Measurements from ENCODE around the gene FHOD3.
"Not testable (repeated sequence)": the region's sequence is repeated elsewhere in the genome, so short reads cannot be mapped to it uniquely, and the experiment has no call there.

The FHOD3 gene

DNA sequence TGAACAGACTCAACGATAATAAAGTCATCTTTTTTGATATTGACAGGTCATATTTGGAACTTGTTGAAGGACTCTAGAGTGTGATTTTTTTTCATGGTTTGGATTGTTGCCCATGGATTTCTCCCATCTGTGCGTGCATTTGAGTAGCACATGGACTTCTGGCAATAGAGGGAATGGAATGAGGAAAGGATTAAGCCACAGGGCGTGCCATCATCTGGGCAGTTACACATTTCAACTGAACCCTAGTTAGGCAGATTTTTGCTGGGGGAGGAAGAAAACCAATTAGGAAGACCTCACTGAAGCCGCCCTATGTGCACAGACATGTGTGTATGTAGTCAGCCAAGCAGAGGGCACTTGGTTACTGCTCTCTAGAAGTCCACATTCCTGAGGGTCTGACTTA lies 458.7 kb downstream of the FHOD3 start:
- peak; percentile 63 for DNase-seq (ENCODE audit: low read depth)

DNA sequence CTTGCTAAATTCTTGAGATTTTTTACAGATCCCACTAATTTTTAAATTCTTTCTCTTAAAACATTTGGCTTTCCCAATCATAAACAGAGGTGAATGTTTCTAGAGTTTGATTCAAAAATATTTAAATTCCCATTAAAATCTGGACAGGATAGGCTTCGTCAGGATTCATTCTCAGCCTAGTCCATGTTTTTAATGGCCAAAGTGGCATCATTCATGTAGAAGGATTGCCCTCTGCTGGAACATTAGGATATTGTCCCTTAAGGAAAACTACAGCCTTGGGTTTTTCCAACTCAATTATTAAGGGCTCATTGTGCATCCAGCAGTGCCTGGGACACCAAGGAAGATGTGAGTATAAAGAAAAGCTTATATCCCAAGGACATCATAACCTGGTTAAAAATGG lies 459.6 kb downstream of the FHOD3 start:
- peak; percentile 70 for DNase-seq (ENCODE audit: low read depth)

DNA sequence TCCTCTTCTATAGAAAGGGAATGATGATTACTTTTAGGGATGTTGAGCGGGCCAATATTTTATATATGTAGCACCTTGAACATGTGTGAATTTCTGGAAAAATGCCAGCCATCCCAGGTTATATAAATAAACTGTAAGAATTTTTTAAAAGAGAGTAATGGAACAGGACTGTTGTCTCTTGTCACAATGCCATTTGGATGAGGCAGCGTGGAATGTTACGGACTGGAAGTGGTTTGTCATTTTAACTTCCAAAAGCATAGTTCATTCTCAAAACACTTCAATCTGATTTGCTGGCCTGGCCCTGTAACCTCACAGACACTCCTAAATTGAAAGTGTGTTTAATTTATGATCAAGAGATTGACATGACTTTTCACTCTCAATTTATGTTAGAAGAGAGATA lies 460.5 kb downstream of the FHOD3 start:
- peak; percentile 8 for DNase-seq (ENCODE audit: low read depth)

DNA sequence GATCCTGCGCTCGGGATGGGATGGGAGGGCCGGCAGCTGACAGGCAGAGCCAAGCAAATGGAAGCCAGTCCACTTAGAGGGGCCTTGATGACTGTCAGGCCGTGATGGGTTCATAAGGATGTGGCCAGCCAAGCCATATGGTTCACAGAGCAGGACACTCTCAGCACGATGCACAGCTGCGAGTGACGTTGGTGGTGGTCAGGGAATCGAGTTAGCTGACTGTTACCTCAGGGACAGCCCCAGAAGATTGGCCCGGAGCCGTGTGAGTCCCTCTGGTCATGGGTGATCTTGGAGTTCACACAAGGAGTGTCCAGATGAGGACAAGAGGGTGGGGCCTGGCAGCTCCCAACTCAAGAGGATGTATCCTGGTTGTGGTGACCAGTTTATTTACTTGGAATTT lies 461.1 kb downstream of the FHOD3 start:
- DNase-seq (ENCODE audit: low read depth) = no peak

DNA sequence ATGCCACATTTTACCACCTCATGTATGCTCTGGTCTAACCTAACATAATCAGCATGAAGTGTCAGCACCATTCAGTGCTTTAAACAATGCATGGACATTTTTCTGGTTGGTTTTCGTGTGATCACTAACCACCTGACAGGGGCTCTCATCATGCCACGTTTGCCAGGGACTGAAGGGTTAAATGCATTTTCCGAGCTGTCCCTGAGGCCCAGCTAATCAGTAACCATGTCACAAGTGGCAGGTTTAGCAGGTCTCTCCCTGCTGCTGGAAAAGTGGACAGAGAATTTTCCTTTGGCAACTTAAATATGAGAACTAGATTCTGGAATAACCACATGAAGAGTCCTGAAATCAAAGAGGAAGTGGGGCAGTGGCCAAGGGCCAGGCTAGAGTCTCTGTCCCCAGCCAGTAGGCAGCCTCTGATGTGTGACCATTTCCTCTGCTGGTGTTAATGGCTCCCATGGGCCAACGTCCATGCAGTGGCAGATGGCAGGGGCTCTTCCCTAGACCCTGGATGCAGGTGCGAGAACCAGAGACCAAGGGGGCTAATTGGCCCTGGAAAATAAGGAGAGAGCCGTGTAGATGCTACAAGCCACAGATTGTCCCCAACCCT lies 461.8 kb downstream of the FHOD3 start:
- DNase-seq (ENCODE audit: low read depth) = no peak

DNA sequence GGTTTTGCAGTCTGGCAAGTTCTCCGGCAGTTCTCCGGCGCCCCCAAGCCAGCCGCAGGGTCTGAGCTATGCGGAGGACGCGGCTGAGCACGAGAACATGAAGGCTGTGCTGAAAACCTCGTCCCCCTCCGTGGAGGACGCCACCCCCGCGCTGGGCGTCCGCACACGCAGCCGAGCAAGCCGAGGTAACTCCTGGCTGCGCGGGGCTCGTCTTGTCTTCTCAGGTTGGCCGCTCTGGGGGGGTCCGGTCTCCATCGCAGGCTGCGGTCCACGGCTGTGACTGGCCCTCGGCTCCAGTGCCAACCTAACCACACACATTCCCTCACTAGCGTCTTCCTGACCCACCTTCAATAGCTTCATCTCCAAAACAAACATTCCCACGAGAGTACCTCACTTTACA lies 463.1 kb downstream of the FHOD3 start:
- DNase-seq (ENCODE audit: low read depth) = no peak

DNA sequence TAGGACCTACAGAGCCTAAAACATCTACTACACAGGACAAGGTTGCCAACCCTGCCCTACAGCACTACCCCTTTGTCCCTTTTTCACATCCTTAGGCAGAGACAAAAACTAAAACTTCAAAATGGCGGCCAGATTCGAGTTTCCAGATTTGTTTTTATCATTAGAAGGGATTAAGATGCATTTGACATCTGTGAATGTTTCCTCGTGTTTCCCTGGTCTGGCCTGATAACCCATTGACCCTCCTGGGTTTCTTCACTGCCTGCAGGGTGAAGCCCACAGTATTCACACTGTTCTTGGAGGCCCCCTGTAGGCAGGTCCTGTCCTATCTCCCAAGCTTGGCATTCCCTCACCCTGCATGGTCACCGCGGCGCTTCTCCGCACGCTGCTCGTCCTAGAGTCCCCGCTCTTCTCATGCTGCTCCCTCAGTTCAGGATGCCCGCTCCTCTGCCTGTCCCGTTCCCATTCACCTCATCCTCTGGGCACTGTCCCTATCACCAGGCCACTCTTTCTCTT lies 463.7 kb downstream of the FHOD3 start:
- no peak for DNase-seq (ENCODE audit: low read depth)

DNA sequence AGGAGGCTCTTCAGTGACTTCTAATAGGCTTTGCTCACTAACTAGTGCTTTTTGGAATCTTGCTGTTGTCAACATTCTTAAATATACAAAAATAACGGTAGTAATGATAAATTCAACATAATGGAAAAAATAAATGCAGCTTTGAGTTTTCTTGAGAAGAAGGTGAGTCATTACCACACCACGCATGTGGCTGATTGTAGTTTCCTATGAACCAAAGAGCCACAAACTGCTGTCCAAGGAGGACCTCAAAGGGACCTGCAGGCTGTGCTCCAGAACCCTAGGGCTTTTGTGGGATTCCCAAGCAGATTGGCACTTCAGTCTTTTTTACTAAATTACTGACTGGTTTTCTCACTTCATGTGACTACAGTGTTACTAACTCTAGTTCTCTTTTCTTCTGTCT lies 464.6 kb downstream of the FHOD3 start:
- DNase-seq (ENCODE audit: low read depth) = no peak

DNA sequence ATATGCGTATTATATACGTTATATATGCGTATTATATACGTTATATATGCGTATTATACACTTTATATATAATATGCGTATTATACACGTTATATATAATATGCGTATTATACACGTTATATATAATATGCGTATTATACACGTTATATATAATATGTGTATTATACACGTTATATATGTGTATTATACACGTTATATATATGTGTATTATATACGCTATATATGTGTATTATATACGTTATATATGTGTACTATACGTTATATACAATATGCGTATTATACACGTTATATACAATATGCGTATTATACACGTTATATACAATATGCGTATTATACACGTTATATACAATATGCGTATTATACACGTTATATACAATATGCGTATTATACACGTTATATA lies 465.5 kb downstream of the FHOD3 start:
- DNase-seq (ENCODE audit: low read depth) = not testable (repeated sequence)

DNA sequence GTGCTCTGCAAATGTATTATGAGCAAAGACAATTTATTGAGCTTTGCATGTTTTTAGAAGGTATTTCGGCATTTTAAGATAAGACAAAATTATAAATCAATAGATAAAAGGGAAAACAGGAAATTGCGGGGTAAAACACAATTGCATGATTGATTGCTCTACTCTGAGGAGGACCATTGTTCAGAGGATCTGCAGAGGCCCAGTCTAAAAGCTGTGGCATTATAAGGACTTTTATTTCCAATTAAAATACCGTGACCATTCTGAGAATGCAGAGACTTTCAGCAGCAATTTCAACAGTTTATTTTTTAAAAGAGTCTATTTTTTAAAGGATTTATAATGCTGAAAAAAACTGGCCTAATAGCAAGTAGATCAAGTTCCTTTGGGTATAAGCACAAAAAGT lies 469.3 kb downstream of the FHOD3 start:
- DNase-seq (ENCODE audit: low read depth) = no peak

DNA sequence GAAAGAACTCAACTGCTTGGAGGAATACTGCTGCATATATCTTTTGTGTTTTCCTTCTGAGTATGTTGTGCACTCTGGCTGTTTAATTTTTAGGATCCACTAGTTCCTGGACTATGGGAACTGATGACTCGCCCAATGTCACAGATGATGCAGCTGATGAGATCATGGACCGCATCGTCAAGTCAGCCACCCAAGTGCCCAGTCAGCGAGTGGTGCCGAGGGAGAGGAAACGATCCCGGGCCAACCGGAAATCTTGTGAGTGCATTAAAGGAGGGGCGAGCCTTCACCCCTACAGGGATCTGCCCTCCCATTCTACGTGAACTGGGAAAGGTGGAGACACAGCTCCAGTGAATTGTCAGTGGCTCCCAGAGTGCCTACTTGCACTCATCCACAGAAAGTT lies 471.7 kb downstream of the FHOD3 start:
- DNase-seq (ENCODE audit: low read depth) = no peak

DNA sequence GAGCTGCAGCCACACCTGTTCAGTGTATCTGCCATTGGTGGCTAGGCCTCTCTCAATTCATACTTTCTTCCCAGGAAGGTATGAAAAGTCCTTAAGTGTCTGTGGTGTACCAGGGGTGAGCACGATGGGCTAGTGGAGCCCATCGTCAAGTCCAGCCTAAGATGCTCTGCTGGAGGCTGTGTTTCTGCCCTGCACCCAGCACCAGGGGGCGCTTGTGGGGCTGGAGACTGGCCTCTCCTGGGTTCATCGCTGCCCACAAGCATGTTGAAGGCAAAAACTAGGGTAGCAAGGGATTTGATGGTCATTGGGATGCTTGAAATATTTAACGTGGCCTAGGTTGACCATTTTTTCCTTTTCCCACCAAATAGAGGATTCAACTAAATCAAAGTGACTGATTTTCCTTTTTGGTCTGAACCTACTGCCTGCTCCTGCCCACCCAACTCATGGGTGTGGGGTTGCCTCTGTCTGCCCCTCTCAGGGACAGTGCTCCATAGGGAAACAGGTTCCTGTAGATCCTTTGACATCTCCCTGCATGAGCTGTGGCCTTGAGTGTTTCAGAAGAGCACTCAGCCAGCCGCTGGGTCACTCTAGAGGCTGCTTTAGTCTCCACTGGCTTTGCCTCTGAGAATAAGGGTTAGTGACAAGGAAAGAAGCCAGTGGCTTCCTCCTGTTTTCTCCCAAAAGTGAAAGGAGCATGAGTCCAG lies 472.2 kb downstream of the FHOD3 start:
- DNase-seq (ENCODE audit: low read depth) = no peak

DNA sequence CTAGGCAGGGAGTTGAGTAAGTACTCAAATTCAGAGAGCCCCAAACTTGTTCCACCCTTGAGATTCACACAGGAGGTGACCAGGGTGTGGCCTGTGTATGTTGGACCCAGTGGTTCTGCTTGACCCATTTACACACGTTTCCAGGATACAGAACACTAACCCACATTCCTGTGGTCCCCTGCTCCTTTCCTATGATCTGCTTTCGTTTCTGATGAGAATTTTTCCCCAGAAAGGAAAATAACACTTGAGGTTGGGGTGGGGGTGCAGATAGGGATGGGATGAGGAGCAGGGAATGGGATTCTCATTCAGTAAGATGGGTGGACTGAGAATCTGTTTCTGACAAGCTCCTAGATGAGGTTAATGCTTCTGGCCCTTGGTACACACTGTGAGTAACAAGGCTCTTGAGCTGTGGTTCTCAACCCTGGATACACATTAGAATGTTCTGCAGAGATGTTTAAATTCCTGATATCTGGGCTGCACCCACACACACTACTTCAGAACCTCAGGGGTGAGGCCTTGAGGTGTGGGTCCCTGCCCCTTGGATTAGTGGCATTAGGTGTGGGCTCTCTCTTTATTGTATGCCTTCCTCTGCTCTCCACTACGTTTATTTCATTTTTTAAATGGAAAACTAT lies 472.9 kb downstream of the FHOD3 start:
- peak; percentile 8 for DNase-seq (ENCODE audit: low read depth)

DNA sequence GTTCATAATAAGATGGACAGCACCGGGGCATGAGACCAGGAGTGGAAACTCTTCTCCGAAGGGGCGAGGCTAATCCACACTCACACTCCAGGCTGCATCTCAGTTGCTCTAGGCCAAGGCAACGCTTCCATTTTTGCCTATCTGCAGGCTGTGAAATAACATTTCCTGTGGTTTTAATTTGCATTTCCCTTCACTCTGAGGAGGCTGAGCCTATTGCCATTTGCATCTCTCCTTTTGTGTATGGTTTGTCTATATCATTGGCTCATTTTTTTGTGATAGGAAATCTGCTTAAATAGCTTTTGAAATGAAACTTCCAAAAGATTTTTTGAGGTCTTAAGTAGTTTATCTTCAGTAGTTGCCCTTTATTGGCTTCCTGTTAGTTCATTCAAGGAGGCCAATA lies 473.7 kb downstream of the FHOD3 start:
- no peak for DNase-seq (ENCODE audit: low read depth)

DNA sequence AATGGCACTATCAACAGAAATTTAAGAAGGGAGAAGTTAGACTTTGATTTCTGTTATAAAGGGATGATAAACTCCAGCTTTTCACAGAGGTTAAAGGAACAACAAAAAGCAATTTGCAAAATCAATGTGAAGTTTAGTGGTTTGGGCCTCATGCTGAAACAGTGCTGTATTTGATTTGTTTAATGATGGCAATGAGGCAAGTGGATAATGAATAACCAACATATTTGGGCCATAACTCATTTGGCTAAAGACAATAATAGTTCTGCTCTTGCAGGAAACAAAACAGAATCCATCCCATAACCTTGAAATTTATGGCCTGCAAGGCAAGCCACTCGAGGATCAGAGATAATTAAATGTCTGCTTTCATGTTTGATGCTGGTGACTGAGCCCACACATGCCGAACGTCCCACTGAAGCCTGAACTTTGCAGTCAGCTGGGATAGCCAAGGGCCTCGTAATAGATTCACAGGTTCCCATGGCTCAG lies 474.8 kb downstream of the FHOD3 start:
- peak; percentile 52 for DNase-seq (ENCODE audit: low read depth)

DNA sequence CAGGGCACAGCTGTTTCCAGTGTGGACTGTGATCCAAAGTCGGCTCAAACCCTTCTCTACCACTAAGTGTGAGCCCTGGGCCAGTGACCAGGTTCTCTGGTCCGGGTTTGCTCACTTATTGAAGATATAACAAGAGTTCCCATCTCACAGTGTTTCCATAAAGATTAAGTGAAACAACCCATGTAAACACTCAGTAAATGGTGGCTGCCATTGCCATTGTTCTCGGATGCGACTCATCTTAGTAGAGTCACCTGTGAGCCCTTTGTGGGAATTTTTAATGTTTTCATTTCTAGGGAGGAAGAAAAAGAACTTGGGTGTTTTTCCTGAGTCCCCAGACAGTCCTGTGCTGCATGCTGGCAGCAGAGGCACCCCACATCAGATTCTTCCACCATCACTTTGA lies 477.9 kb downstream of the FHOD3 start:
- no peak for DNase-seq (ENCODE audit: low read depth)

DNA sequence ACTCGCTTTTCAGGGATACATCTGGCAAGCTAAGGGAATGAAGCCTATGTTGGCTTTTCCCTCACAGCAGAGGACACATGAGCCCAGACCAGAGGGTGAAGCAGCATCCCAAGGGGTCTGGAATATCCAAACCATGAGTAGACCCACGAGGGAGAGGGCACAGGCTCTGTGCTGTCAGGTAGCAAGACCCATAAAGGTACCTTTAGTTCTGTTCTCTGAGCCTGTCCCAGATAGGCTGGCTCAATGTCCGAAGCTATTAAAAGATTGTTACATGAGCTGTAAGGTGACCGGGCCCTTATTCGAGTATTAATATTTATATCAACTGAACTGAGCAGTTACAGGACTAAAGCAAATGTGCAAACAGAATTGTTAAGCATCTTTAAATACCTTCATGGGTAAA lies 479.1 kb downstream of the FHOD3 start:
- no peak for DNase-seq (ENCODE audit: low read depth)

DNA sequence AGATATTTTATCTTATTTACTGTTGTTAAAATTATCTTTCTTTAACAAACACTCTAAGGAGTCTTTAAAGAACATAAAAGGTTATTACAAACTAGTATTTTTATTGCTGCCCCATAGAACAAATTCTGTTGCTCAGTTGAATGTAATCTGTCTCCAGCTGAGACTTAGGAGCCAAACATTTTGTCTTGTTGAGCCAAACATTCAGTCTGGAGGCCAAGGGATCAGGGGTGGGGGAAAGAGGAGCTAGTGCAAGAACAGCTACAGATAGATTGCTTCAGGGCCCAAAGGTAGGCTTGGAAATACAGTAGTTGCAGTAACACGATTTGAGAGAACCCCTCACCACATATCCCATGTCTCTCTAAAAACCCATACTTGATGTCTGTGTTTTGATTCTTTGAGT lies 480.1 kb downstream of the FHOD3 start:
- no peak for DNase-seq (ENCODE audit: low read depth)

DNA sequence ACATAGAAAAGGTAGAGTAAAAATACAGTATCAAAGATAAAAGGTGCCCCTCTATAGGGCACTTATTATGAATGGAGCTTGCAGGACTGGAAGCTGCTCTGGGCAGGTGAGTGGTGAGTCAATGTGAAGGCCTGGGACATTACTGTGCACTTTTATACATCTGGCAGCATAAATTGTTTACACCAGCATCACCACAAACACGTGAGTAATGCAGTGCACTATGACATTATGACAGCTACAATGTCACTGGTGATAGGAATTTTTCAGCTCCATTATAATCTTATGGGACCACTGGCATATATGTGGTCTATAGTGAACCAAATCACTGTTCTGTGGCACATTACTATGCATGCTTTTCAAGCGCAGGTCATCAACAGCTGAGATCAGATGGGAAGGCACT lies 483.2 kb downstream of the FHOD3 start:
- DNase-seq (ENCODE audit: low read depth) = peak; percentile 10

DNA sequence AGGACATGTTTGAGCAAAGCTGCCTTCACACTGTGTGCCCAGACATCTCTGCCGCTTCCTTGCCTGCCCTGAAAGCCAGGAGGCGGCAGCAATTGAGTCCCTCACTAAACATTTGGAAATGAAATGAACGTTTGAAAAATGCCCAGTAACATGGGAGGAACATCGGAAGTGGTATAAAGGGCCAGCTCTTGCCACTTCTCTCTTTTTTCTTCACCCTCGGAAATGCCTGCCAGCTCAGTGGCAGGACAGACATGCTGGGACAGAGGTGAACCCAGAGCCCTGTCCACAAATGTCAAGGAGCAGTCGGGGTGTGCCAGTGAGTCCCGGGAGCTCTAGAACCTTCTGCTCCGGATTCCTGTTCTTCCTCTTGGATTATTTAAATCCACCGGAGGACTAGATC lies 485.2 kb downstream of the FHOD3 start:
- DNase-seq (ENCODE audit: low read depth) = no peak

DNA sequence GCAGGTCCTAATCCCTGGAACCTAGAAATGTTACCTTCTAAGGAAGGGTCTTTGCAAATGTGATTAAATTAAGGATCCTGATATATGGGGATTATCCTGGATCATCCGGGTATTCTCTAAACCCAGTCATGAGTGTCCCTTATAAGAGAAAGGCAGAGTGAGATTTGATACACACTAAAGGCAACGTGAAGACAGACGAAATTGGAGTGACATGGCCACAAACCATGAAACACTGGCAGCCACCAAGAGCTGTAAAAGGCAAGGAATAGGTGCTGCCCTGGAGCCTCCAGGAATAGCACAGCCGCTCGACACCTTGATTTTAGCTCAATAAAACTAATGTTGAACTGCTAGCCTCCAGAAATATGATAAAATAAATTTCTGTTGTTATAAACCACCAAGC lies 486.3 kb downstream of the FHOD3 start:
- no peak for DNase-seq (ENCODE audit: low read depth)

DNA sequence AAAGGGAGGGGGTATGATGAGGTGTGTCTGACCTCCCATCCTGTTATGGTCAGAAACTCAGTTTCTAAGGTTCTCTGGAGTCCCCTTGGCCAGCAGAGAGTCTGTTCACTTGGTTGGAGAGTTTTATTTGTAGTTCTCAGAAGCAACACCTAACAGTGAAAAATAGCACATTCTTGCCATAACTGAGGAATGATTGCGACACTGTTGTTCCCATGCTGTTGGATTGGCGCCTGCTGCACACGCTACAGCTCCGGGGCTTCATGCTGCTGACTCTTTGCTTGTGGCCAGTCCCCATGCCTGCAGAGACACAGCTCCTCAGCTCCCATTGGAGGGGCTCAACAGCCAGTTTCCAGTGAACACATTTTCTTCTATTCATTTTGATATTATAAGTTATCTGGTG lies 489.2 kb downstream of the FHOD3 start:
- DNase-seq (ENCODE audit: low read depth) = peak; percentile 83

DNA sequence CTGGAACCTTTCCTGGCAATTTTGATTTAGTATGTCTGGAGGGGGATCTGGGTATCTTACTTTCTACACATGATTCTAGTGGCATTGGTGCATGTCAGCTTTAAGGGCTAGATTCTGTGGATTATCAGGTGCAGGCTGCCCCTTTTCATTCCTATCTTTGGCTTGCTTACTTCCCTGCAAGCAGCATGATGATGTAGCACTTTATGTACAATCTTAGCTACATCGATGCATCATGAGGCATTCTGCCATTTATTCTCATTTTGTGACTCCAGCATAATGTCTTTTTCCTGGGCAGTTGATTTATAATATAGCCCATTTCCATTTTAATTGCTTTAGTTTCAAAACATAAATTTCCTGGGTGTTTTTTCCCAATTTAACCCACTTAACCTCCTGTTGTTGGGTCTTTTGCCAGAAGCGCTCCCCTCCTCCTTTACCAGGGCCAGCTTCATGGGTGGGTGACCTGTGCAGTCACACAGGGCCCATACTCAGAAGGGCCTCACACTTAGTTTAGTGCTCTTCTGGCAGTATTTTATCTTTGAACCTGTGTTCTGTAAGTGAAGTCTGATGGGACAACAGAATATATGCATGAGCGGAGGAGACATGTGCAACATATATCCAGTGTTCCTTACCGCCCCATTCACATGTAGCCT lies 495.2 kb downstream of the FHOD3 start:
- DNase-seq (ENCODE audit: low read depth) = no peak
